H1 (cell line): ENCODE data around the gene INSIG1. TPM values are rescaled to one million over a fixed set of nuclear protein-coding genes. Genes with fewer than 3 reads are reported as not detected.

Experiments
- CTCF ChIA-PET: fragments of 300-600 bp; sonication (Branson Sonifier 250); formaldehyde crosslinking; loops from one replicate; lab custom pipeline; 2021; ENCODE audit not compliant: partially characterized antibody; lab: Charles Lee
- POLR2A ChIA-PET: fragments of 300-600 bp; sonication (Branson Sonifier 250); formaldehyde crosslinking; loops from one replicate; lab custom pipeline; 2021; ENCODE audit warnings: inconsistent platforms; ENCODE audit not compliant: partially characterized antibody; lab: Charles Lee
- DNase-seq, 2 experiments: peaks; one replicate each; pipeline versions ENCODE4 v3.0.0 to v3.0.0-alpha.2; 2010 to 2022; ENCODE audit warnings: low spot score in 2 of 2, low read depth in 1 of 2, mixed read lengths in 1 of 2
- FAIRE-seq: peaks from 2 replicates; lab custom pipeline; 2011; peaks lifted over from hg19 to GRCh38; lab: Jason Lieb, UNC
- H2AFZ ChIP-seq: 2 replicates; pipeline ENCODE4 v1.8.1; 2012; ENCODE audit warnings: low read length, inconsistent platforms
- H2AK5ac ChIP-seq: 2 replicates; pipeline ENCODE4 v1.6.1; 2013; ENCODE audit warnings: low read depth, low read length
- H2BK120ac ChIP-seq: replicated peaks from 2 replicates; pipeline ENCODE3; 2013; ENCODE audit warnings: low read depth, low read length, inconsistent platforms
- H2BK12ac ChIP-seq: 2 replicates; pipeline ENCODE4 v1.6.1; 2013; ENCODE audit warnings: low read depth, low read length
- H2BK15ac ChIP-seq: 2 replicates; pipeline ENCODE4 v1.6.1; 2013; ENCODE audit warnings: low read length
- H2BK20ac ChIP-seq: 2 replicates; pipeline ENCODE4 v1.6.1; 2013; ENCODE audit warnings: low read length
- H2BK5ac ChIP-seq: 2 replicates; pipeline ENCODE4 v1.6.1; 2013; ENCODE audit warnings: low read depth, low read length
- H3K14ac ChIP-seq: 2 replicates; pipeline ENCODE4 v1.6.1; 2013; ENCODE audit warnings: inconsistent platforms; ENCODE audit not compliant: insufficient read length
- H3K18ac ChIP-seq: 2 replicates; pipeline ENCODE4 v1.6.1; 2013; ENCODE audit warnings: low read length; ENCODE audit errors: extremely low read depth
- H3K23ac ChIP-seq: 2 replicates; pipeline ENCODE4 v1.6.1; 2013; ENCODE audit warnings: inconsistent platforms; ENCODE audit not compliant: insufficient read length
- H3K23me2 ChIP-seq: 2 replicates; pipeline ENCODE4 v1.6.1; 2013; ENCODE audit warnings: low read depth, low read length
- H3K27ac ChIP-seq: 2 replicates; pipeline ENCODE4 v1.6.1; 2011; ENCODE audit warnings: low read depth, low read length, inconsistent platforms
- H3K27me3 ChIP-seq, 4 experiments: replicated peaks in 1 of 4; 1 replicate in 1 of 4; 2 replicates in 3 of 4; pipeline versions ENCODE4 v1.6.1 to v1.8.1; 2011 to 2013; ENCODE audit warnings: low read length in 3 of 4, mild to moderate bottlenecking in 3 of 4, inconsistent platforms in 2 of 4, mixed read lengths in 2 of 4, moderate library complexity in 1 of 4; ENCODE audit not compliant: control insufficient read depth in 3 of 4, insufficient read depth in 3 of 4; ENCODE audit errors: extremely low read depth in 1 of 4
- H3K36me3 ChIP-seq, 4 experiments: 2 replicates each; pipeline versions ENCODE4 v1.6.1 to v1.8.1; 2011 to 2013; ENCODE audit warnings: mild to moderate bottlenecking in 4 of 4, low read length in 3 of 4, moderate library complexity in 2 of 4, control low read depth in 1 of 4, inconsistent platforms in 1 of 4; ENCODE audit not compliant: insufficient read depth in 4 of 4, control insufficient read depth in 2 of 4
- H3K4ac ChIP-seq: replicated peaks from 2 replicates; pipeline ENCODE3; 2013; ENCODE audit warnings: low read length, low read depth, mixed read lengths, inconsistent platforms; ENCODE audit not compliant: insufficient read length
- H3K4me1 ChIP-seq, 4 experiments: replicated peaks in 1 of 4; 1 replicate in 1 of 4; 2 replicates in 3 of 4; pipeline versions ENCODE4 v1.6.1 to v1.8.1; 2011 to 2013; ENCODE audit warnings: low read length in 3 of 4, inconsistent platforms in 2 of 4, mixed read lengths in 1 of 4; ENCODE audit not compliant: insufficient read depth in 4 of 4, control insufficient read depth in 3 of 4
- H3K4me2 ChIP-seq, 2 experiments: 2 replicates each; pipeline versions ENCODE4 v1.6.1 to v1.8.1; 2011 to 2013; ENCODE audit warnings: low read depth in 2 of 2, low read length in 2 of 2, control low read depth in 1 of 2, inconsistent platforms in 1 of 2, mild to moderate bottlenecking in 1 of 2; ENCODE audit not compliant: insufficient read depth in 1 of 2
- H3K4me3 ChIP-seq, 4 experiments: fragments of 200-600, 300-600 bp in 1 of 4; sonication (generic), shearing (Covaris generic), sonication (Bioruptor Twin) in 1 of 4; 2 replicates each; pipeline versions ENCODE4 v1.5.1 to v1.8.1; 2011 to 2016; ENCODE audit warnings: low read length in 4 of 4, low read depth in 3 of 4, control low read depth in 2 of 4, inconsistent platforms in 2 of 4, mild to moderate bottlenecking in 2 of 4, mixed read lengths in 1 of 4, moderate library complexity in 1 of 4; ENCODE audit not compliant: insufficient read depth in 2 of 4; ENCODE audit errors: extremely low read depth in 1 of 4
- H3K56ac ChIP-seq: replicated peaks from 2 replicates; pipeline ENCODE3; 2013; ENCODE audit warnings: low read depth, mild to moderate bottlenecking, mixed read lengths, low read length, inconsistent platforms; ENCODE audit not compliant: insufficient read length
- H3K79me1 ChIP-seq: 2 replicates; pipeline ENCODE4 v1.6.1; 2013; ENCODE audit warnings: low read depth, low read length, control low read depth
- H3K79me2 ChIP-seq, 2 experiments: 2 replicates each; pipeline versions ENCODE4 v1.6.1 to v1.8.1; 2012 to 2013; ENCODE audit warnings: low read length in 2 of 2, mild to moderate bottlenecking in 2 of 2, inconsistent platforms in 1 of 2; ENCODE audit not compliant: insufficient read depth in 2 of 2, control insufficient read depth in 1 of 2
- H3K9ac ChIP-seq, 4 experiments: replicated peaks in 1 of 4; 1 replicate in 1 of 4; 2 replicates in 3 of 4; pipeline versions ENCODE4 v1.6.1 to v1.8.1; 2011 to 2013; ENCODE audit warnings: low read depth in 3 of 4, low read length in 3 of 4, control low read depth in 2 of 4, mild to moderate bottlenecking in 2 of 4, moderate library complexity in 2 of 4, inconsistent platforms in 1 of 4; ENCODE audit errors: extremely low read depth in 1 of 4
- H3K9me3 ChIP-seq, 2 experiments: 2 replicates each; pipeline versions ENCODE4 v1.6.1 to v1.8.1; 2012 to 2013; ENCODE audit warnings: mild to moderate bottlenecking in 2 of 2, moderate library complexity in 2 of 2, control low read depth in 1 of 2, inconsistent platforms in 1 of 2, low read depth in 1 of 2, low read length in 1 of 2, mixed read lengths in 1 of 2; ENCODE audit not compliant: insufficient read depth in 2 of 2
- H4K20me1 ChIP-seq, 2 experiments: replicated peaks in 1 of 2; 2 replicates each; pipeline versions ENCODE3 to v1.8.1; 2011 to 2013; ENCODE audit warnings: inconsistent platforms in 2 of 2, low read length in 2 of 2, mild to moderate bottlenecking in 1 of 2; ENCODE audit not compliant: insufficient read depth in 2 of 2, control insufficient read depth in 1 of 2
- H4K5ac ChIP-seq: 2 replicates; pipeline ENCODE4 v1.6.1; 2013; ENCODE audit warnings: low read length, low read depth, mixed read lengths, inconsistent platforms; ENCODE audit not compliant: insufficient read length
- H4K8ac ChIP-seq: 2 replicates; pipeline ENCODE4 v1.8.0; 2013; ENCODE audit warnings: mild to moderate bottlenecking, moderate library complexity, low read length, inconsistent platforms; ENCODE audit not compliant: insufficient read depth; ENCODE audit errors: extremely low read depth
- H4K91ac ChIP-seq: replicated peaks from 2 replicates; pipeline ENCODE3; 2013; ENCODE audit warnings: low read length, mixed read lengths, inconsistent platforms; ENCODE audit not compliant: insufficient read length
- BRCA1 ChIP-seq: IDR thresholded peaks from 2 replicates; pipeline ENCODE4 v1.6.1; 2012; ENCODE audit warnings: low read depth, low read length, improper control_type of control experiment
- CBX8 ChIP-seq: fragments of 300-800, 300-1000 bp; sonication (generic); IDR thresholded peaks from 2 replicates; pipeline ENCODE4 v1.7.1; 2016; ENCODE audit warnings: low read depth, low read length, borderline replicate concordance
- CEBPB ChIP-seq: IDR thresholded peaks from 2 replicates; pipeline ENCODE4 v1.6.1; 2012; ENCODE audit warnings: low read depth, low read length
- POLR2A ChIP-seq, 2 experiments: IDR thresholded peaks; 1 replicate in 1 of 2; 2 replicates in 1 of 2; pipeline ENCODE4 v1.6.1; 2011; ENCODE audit warnings: low read depth in 2 of 2, low read length in 2 of 2, mild to moderate bottlenecking in 2 of 2; ENCODE audit errors: control extremely low read depth in 1 of 2
- RNF2 ChIP-seq: fragments of 200-900, 300-1000 bp; sonication (generic); IDR thresholded peaks from 2 replicates; pipeline ENCODE4 v1.7.1; 2016; ENCODE audit warnings: borderline replicate concordance, low read depth, mild to moderate bottlenecking, antibody characterized with exemption, low read length; ENCODE audit not compliant: poor library complexity, severe bottlenecking; ENCODE audit errors: missing control alignments
- SUZ12 ChIP-seq: fragments of 200-600 bp; sonication (generic); IDR thresholded peaks from 2 replicates; pipeline ENCODE4 v1.6.1; 2012; ENCODE audit warnings: mild to moderate bottlenecking, inconsistent platforms, low read length, moderate library complexity, mixed read lengths
- ZNF274 ChIP-seq: IDR thresholded peaks from 2 replicates; pipeline ENCODE4 v1.7.0; 2012; ENCODE audit warnings: low read length, borderline replicate concordance; ENCODE audit errors: extremely low read depth
- WGBS, 2 experiments: shearing (Covaris generic) in 1 of 2; methylation state at CpG; one replicate each; pipeline versions ENCODE4 v1.1.6 to v1.1.7; 2013 to 2015; ENCODE audit warnings: low lambda C conversion rate in 2 of 2, mixed read lengths in 2 of 2, inconsistent platforms in 1 of 2, low coverage in 1 of 2, missing lambda C conversion rate in 1 of 2; ENCODE audit not compliant: insufficient replicate concordance in 2 of 2, insufficient coverage in 1 of 2, insufficient read length in 1 of 2; ENCODE audit errors: extremely low coverage in 1 of 2, missing lambda C conversion rate in 1 of 2; 5-methylcytosine and 5-hydroxymethylcytosine counted together
- polyA plus RNA-seq, 7 experiments: library from polyadenylated mRNA; depleted of rRNA in 3 of 7; stranded (reverse) in 5 of 7; unstranded in 2 of 7; fragments of >200 nt in 5 of 7; fragments of 200-250 nt in 2 of 7; gene quantifications; 1 replicate in 5 of 7; 2 replicates in 1 of 7; 4 replicates in 1 of 7; pipeline versions ENCODE4 v1.2.1 to v1.2.3, GENCODE V29; 2011 to 2013; ENCODE audit warnings: missing spikeins in 2 of 7, mixed read lengths in 2 of 7
- total RNA-seq: library from RNA; stranded (reverse); fragmentation: NEBNext Ultra II Directional; extraction: Animal tissue kit (Norgen Biotek cat#: 25700); gene quantifications from 2 replicates; pipeline ENCODE4 v1.2.1, GENCODE V29; 2021
- TF ChIP-seq, protein P1 (sequence below): IDR thresholded peaks from 2 replicates; pipeline ENCODE4 v1.6.1; 2012; ENCODE audit warnings: inconsistent platforms

Gene INSIG1
- total and polyA plus RNA-seq, 2 of the 8 experiments (the other 6 are each of a cell fraction or from before 2014, with no cell fraction given) = 40.0 to 58.4 TPM

DNA sequence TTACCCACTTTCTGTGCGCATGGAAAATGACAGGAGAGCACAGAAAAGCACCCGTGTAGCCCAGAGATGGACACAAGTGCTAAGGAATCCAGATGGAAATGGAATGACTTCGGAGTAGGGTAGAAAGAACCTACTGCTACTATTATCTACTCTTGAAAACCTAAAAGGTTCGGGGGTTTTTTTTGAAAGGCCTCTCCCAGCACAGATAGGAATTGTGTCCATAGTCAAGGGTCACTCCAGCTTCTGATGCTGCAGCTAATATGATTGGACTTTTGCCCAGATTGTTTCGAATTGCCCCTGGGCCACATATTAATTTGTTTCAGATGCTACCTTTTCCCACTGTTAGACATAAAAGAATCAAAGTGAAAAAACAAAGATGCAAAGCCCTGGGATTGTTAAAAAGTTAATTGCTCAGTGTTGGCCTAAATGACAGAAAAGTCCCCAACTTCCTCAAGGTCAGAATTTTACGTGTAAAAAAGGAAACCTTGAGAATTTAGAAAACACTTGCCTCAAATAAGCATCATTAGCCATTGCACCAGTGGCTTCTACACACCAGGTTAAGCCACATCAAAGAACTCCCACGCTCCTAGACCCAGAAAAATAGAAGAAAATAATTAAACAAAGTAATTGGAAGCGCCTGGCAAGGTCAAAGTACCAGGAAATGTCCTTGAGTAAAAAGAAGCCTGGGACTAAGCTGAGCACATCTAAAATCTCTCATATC is 40.8 kb upstream of the INSIG1 start:
- no peaks in the 10 kb centered on the region for H3K79me2 ChIP-seq
- no peak overlapping the region for H4K91ac ChIP-seq
- no peak overlapping the region for H3K18ac ChIP-seq
- no peak overlapping the region for H4K8ac ChIP-seq
- no peak overlapping the region for H2BK120ac ChIP-seq
- no peak overlapping the region for H3K4me3 ChIP-seq
- no peak overlapping the region for H3K27ac ChIP-seq
- no peak overlapping the region for H2AFZ ChIP-seq
- H3K9ac ChIP-seq = no peak overlapping the region
- H3K4me2 ChIP-seq = no peak overlapping the region
- H3K14ac ChIP-seq = no peak overlapping the region
- no peak overlapping the region for H4K5ac ChIP-seq
- no peak overlapping the region for H3K4ac ChIP-seq
- no peak overlapping the region for H2AK5ac ChIP-seq
- H3K27me3 ChIP-seq = no peaks in the 10 kb centered on the region
- H3K56ac ChIP-seq = no peak overlapping the region
- H3K23me2 ChIP-seq = no peaks in the 10 kb centered on the region
- no peaks in the 10 kb centered on the region for H3K36me3 ChIP-seq
- no peak overlapping the region for H3K23ac ChIP-seq
- no peak overlapping the region for H2BK5ac ChIP-seq
- H2BK20ac ChIP-seq = no peak overlapping the region
- TF ChIP-seq BRCA1 = no peak
- TF ChIP-seq POLR2A (IDR thresholded peaks at IDR 0.05; ENCODE audit: control extremely low read depth in 1 of 2, low read depth in 2 of 2, low read length in 2 of 2) = no peak
- no peak for TF ChIP-seq SUZ12
- no peak for TF ChIP-seq RNF2
- no peak for TF ChIP-seq CBX8
- TF ChIP-seq CEBPB = no peak
- TF ChIP-seq, protein P1, sequence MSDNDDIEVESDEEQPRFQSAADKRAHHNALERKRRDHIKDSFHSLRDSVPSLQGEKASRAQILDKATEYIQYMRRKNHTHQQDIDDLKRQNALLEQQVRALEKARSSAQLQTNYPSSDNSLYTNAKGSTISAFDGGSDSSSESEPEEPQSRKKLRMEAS = no peak
- TF ChIP-seq ZNF274 = no peak
- TF ChIP-seq, all 59 proteins: peak for 0
- H3K79me1 ChIP-seq = no peaks in the 10 kb centered on the region
- 88% methylated on average over 8 of the region's 8 CpGs; no CpG with 5 or more reads in 1 of the 2 experiments for WGBS, 2 experiments
- no peak overlapping the region for H2BK12ac ChIP-seq
- POLR2A ChIA-PET = no interaction called here
- H2BK15ac ChIP-seq = no peak overlapping the region
- FAIRE-seq (no peak), DNase-seq (no peak)
- CTCF ChIA-PET = no interaction called here
- H3K9me3 ChIP-seq = no peaks in the 10 kb centered on the region
- H4K20me1 ChIP-seq = no peaks in the 10 kb centered on the region
- H3K4me1 ChIP-seq = peaks cover 0 to 1% (median 0%) of the 10 kb centered on the region in 4 experiments; a peak in 2 of 7 replicates
